HG02973 (cell line): ENCODE measurements around the gene MYCN.

Experiments
- ATAC-seq: cut with Tn5 transposase; IDR thresholded peaks from one replicate; pipeline ENCODE4 v1.9.1; 2021; ENCODE audit warnings: moderate library complexity; ENCODE audit not compliant: unreplicated experiment

MYCN gene

DNA sequence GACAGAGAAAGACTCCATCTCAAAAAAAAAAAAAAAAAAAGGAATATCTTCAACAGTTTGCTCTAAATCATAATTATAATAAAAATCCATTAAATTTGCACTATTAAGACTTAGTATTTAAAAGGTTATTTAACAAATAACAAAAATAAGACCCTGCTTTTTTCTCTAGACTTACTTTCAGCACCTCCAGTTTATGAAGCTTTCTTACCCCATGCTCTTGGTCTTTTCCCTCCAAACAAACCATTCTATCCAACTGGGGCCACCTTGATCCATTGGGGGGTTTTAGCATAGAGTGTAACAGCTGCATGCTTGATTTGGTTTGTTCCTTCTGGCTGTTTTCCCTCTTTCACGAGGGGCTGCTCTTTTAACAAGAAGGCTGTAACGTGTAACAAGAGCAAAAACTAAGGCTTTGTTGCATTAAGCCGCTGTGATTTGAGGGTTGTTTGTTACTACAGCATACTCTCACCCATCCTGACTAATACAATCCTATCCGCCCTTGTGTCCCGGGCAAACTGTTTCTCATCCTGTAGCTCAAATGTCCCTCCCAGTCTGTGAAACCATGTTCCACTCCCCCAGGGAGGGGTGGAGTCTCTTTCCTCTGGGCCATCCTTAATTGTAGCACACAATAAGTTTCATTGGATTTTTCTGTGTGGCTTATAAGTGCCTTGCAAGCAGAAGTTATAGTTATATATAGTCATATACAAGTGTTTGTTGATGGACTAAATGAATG lies 9.6 kb upstream of the MYCN start:
- ATAC-seq = no peak

DNA sequence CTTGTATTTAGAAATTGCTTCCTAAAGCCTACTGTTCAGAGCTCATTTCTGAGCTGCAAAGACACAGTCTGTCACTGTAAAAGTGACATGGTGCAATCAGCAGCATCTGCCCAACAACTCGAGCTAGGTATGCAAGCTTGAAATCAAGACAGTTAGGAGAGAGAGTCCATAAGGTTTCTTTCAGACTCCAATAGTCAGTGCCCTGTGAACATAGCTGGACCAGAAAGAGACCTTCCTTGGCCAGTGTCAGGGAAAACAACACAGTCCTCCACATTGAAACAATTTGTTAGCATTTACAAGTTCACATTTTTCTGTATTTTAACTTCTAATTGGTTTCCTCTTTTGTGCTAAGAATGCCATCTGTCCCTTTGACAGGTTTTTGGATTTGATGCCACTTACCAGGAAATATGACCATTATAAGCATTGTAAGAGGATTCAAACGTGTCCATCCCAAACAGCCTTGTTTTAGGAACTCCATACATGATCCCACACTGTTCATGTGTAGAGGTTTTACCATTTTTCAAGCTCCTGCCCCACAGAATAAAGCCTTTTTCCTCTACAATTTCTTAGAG lies 8.9 kb upstream of the MYCN start:
- ATAC-seq = no peak

DNA sequence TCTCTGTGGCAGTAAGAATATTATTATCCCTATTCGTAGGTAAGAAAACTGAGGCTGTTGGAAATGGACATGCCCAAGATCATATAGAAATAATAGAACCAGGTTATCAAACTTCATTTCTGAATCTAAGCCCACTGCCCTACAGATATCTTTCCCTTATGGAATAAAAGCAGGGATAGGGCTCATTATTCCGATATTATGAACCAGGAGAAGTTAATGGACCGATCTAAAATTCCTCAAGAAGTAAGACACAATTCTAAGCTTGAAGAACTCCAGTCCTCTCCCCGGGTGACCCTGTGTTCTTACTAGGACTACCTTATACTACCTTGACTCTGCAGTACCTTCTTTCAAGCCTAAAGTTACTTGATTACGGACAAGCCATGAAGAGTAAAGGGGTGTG lies 8.4 kb upstream of the MYCN start:
- ATAC-seq = no peak

DNA sequence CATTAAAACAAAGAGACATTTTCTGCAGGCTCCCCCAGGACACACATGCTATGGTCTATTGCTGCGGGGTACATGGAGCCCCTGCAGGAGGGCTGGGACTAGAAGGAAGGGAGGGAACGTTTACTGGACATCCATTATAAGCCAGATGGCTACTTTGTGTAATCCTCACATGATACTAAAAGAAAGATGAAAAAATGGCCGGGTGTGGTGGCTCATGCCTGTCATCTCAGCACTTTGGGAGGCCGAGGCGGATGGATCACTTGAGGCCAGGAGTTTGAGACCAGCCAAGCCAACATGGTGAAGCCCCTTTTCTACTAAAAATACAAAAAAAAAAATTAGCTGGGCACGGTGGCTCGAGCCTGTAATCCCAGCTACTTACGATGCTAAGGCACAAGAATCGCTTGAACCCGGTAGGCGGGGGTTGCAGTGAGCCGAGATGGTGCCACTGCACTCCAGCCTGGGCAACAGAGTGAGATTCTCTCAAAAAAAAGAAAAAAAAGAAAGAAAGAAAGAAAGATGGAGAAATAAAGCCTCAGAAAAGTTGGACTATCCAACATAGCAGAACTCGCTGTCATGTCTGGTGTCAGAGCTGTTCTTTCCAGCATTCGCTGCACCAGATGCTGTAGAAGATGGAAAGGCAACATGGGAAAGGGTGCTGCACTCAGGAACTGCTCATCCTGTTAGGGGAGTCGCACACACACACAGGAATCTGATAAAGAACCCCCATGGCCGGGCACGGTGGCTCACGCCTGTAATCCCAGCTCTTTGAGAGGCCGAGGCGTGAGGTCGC lies 7.8 kb upstream of the MYCN start:
- no peak for ATAC-seq

DNA sequence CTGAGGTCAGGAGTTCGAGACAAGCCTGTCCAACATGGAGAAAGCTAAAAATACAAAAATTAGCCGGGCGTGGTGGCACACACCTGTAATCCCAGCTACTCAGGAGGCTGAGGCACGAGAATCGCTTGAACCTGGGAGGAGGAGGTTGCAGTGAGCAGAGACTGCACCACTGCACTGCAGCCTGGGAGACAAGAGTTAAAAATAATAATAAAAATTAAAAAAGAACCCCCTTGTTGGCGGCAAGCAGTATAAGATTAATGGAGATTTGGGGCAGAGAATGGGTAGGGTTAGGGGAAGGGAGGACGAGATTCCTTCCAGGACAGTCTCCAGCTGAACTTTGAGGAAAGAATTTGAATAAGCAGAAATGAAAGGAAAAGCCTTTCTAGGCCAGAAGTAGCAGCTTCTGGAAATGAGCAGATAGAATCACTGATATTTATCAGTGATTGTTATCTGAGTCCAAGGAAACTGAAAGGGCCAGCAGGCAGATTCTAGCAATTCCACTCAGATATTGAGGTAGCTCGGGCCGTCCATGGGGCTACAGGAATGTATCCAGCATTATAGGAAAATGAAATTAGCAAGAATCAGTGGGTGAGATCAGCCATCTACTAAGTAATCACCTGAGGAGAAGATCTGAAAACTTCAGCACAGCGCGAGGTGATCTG lies 7.0 kb upstream of the MYCN start:
- ATAC-seq = no peak

DNA sequence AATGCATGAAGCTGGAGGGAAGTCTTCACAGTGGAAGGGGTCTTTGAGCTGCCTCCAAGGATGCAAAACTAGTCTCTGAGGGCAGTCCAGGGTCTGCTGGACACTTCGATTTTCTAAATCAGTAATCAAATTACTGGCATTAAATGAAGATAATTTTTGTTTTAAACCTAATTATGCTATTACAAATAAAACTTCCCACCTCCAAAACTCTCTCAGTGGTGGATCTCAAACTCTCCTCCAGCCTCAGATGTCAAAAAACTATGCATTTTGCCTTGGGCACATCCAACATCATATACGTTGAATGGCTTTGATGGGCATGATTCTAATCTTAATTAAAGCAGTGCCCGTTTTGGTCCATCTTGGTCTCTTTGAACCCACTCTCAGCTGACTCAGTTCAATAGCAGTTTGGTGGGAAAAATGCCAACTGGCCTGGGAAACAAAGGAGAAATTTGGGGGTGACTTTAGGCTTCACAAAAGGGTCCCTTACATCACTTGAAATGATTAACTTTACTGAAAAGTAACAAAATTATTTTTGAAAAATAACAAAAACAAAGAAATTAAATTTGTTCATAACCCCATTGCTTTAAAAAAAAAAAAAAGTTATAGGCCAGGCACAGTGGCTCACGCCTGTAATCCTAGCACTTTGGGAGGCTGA lies 5.9 kb upstream of the MYCN start:
- ATAC-seq = no peak

DNA sequence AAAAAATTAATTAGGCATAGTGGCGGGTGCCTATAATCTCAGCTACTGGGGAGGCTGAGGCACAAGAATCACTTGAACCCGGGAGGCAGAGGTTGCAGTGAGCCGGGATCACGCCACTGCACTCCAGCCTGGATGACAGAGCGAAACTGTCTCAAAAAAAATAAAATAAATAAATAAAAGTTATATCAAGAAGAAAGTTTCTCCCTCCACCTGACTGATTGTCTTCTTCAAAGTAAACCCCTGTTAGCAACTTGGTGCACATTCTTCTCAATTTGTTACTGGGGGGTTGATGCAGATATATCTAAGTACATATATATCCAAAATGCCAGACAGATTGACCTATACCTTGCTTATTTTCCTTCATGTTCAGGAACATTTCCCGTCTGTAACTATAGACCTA lies 5.2 kb upstream of the MYCN start:
- no peak for ATAC-seq

DNA sequence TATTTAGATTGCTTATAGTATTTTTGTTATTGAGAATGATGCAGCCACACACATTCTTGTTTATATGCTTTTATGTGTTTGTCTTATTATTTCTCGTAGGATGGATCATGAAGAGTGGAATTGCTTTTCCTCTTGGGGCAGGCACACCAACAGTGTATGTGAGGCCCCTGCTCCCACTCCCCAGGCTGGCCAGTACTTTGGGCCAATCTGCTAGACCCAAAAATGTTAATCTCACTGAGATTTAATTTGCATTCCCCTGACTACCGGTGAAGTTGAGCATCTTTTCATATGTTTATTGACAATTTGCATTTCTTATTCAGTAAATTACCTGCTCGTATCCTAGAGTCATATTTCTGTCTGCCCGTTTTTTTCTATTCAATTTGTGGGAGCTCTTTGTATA lies 4.7 kb upstream of the MYCN start:
- no peak for ATAC-seq

DNA sequence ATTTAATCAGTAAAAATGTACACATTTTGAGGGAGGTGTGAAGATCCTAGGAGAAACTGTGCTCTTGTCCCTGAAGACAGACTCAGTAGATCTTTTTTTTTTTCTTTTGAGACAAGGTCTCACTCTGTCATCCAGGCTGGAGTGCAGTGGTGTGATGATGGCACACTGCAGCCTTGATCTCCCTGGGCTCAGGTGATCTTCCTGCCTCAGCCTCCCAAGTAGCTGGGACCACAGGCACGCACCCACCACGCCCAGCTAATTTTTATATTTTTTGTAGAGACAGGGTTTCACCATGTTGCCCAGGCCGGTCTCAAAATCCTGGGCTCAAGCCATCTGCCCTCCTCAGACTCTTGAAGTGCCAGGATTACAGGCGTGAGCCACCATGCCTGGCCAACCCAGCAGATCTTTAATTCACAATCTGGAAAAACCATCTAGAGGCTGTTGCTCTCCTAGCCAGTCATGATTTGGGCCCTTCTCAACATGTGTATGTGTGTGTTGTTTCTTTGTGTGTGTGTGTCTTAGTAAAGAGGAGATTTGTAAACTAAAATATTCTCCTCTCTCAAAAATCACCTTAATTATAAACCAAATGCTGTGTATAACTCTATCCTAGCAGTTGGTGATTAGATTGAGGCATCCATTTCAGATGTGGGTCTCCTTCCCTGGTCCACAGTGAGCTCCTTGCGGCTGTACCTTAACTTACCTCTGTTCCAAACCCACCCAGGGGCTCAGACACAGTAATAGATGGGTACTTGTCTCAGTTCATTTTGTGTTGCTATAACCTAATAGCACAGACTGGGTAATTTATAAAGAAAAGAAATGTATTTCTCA lies 3.9 kb upstream of the MYCN start:
- no peak for ATAC-seq

DNA sequence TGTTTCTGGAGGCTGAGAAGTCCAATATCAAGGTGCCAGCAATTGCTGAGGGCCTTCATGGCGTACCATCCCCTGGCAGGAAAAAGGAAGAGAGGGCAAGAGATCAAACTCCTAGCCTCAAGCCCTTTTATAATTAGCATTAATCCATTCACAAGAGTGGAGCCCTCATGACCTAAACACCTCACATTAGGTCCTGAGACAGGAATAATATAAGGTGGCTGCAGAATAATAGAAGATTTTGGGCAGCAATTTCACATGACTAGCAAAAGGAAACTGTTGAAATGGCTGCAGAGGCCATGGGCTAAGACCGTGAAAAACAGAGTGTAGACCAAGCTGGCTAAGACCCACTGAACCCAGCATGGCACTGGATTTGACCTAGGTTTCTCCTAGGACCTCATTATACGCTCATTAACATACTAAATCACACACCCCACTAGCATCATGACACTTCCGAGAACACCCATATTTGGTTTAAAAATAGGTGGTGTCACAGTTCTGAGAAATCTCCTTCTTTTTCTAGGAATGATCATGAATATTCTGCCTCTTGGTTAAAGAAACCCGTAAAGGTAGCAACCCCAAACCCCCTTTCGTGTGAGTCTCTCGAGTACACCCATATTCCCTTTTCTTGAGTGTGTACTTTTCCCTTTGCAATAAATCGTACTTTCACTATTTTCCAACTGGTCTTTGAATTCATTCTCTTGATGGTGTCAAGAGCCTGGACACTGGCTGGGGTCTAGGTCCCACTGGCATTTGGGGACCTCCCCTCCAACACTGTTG lies 3.1 kb upstream of the MYCN start:
- ATAC-seq = no peak

DNA sequence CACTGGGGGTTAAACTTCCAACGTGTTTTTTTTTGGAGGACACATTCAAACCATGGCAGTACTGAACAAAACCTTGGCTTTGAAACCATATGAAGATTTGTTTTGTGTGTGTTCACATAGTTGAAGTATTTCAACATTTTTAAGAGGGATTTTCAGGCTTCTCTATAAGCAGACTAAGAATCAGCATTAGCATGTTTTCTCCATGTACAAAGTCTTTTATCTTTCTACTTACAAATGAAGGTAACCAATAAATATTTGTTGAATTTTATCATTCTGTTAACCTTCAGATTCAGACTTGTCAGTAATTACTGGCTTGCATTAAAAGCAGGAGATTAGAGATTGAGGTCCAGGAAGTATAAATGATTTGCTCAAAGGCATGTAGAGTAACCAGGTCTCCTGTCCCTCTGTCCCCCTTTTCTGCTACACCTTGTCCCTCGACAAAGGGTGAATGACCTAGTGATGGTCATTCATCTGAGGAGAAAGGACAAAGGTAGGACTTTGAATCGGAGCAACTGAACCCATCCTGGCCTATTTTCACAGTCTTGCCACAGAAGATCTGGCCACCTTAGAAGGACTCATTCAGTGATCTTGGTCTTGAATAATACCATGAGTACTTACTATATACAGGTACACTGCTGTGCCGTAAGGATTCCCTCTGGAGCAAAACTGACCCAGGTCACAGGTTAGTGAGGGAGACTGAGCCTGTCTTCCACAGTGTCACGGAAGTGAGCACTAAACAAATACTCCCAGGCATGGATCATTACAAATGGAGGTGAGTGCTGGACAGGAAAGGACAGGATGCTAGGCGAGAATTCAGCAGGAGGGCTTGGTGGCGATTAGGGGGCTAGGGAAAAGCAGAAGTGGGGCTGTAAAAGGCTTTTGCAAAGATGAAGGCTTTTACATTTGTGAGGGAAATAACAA lies 2.2 kb upstream of the MYCN start:
- ATAC-seq = no peak

DNA sequence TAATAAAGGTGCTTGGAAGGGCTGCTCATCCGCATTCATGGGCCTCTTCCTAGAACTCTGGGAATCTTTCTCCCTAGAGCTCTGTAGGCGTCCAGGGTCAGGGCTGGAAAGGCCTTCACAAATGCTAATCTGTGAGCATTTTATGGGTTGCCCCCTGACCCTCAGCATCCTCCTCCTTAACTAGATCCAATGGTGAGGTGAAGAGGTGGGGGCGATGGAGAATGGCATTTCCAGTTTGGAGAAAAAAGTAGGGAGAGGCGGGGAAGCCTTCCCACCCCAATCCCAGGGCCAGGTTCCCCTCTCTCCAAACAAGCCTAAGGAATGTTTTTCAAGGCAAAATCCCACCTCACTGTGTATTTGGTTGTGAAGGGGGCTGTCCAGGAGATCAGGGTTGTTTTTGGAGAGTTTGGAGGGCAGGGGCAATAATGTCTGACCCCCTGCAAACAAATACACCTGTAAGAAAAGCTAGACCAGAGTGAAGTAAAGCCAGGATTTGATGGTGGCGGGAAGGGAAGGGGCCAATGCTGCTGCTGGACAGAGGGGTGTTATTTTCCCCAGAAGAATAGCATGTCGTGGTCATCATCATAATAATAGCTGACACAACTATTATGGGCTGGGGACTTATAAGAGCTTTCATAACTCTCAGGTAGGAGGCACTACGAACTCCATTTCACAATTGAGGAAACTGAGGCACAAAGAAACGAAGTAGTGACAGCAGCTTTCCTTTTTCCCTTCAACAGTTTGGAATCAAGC lies 1.4 kb upstream of the MYCN start:
- ATAC-seq = no peak

DNA sequence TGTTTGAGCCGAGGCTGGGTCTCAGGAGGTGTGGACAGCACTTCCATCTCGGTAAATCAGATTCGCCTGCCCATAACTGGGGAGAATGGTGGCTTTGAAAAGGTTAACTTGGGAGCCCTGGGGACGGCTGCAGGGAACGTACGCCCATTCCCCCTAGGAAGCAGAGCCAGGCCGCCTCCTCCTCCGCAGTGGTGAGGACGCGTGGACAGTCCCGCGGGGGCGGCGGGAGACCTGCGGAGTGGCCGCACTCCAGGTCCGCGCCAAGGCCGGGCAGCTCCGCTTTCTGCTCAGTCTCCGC lies 845 bp upstream of the MYCN start:
- ATAC-seq = peak; percentile 58

DNA sequence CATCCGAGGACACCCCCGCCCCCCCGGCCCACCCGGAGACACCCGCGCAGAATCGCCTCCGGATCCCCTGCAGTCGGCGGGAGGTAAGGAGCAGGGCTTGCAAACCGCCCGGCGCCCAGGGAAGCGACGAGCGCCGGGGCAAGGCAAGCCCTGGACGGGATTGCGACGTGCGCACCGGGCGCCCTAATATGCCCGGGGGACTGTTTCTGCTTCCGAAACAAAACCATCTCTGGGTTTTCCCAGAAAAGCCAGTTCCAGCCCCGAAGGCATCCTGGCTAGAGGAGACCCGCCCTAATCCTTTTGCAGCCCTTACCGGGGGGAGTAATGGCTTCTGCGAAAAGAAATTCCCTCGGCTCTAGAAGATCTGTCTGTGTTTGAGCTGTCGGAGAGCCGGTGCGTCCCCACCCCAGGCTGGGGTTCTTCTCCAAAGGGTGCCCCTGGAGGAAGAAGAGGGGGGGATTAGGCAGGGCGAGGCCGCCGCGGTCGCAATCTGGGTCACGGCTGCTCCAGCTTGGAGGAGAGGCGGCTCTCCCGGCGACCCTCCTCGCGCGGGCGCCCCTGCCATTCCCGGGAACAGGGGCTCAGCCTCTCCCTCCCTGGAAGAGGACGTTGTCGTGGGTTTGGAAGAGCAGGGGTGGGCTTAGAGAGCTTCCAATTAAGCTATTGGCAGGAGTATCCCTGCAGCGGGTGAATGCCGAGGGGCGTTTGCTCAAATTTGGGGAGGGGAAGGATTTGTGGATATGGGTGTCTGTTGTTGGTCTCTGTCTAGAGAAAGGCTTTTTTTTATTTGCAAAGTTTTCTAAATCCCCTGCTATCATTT lies 521 bp downstream of the MYCN start:
- no peak for ATAC-seq

DNA sequence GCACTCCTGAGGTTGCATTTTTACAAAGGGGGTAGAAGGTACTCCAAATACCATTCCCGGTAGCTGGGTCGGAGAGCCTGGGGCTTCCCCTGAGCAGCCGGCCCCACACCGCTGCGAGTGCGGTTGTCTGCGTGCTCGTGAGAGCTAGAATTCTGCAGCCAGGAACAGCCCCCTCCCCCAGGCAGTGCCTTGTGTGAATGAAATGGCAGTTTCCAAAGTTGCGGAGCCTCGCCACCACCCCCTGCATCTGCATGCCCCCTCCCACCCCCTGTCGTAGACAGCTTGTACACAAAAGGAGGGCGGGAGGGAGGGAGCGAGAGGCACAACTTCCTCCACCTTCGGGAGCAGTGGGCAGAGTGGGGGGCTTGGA lies 1.1 kb downstream of the MYCN start:
- ATAC-seq = no peak

DNA sequence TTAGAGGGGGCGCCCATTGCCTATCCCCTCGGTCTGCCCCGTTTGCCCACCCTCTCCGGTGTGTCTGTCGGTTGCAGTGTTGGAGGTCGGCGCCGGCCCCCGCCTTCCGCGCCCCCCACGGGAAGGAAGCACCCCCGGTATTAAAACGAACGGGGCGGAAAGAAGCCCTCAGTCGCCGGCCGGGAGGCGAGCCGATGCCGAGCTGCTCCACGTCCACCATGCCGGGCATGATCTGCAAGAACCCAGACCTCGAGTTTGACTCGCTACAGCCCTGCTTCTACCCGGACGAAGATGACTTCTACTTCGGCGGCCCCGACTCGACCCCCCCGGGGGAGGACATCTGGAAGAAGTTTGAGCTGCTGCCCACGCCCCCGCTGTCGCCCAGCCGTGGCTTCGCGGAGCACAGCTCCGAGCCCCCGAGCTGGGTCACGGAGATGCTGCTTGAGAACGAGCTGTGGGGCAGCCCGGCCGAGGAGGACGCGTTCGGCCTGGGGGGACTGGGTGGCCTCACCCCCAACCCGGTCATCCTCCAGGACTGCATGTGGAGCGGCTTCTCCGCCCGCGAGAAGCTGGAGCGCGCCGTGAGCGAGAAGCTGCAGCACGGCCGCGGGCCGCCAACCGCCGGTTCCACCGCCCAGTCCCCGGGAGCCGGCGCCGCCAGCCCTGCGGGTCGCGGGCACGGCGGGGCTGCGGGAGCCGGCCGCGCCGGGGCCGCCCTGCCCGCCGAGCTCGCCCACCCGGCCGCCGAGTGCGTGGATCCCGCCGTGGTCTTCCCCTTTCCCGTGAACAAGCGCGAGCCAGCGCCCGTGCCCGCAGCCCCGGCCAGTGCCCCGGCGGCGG lies 1.7 kb downstream of the MYCN start:
- ATAC-seq = no peak
